Midbrain (tissue), 1 donor: ENCODE measurements around the gene ZNF200.

Source experiments
- DNase-seq: peaks from one replicate; lab custom pipeline; 2025; lab: John Stamatoyannopoulos, UW

The ZNF200 gene

GRCh38 chr16:3175157-3176093 lies 59.5 kb downstream of the ZNF200 start:
- no peak for DNase-seq

- DNase-seq: no peak
Observed at GRCh38 chr16:3174618-3175148, 60.3 kb downstream of the ZNF200 start.

- DNase-seq: no peak
Observed at GRCh38 chr16:3173892-3174617, 60.9 kb downstream of the ZNF200 start.
